Esophagus muscularis mucosa (tissue), 4 donors: ENCODE measurements around the gene LILRA2. TPM values are rescaled to one million over a fixed set of nuclear protein-coding genes. Genes with fewer than 3 reads are reported as not detected.
"Not testable (repeated sequence)": the region's sequence is repeated elsewhere in the genome, so short reads cannot be mapped to it uniquely, and the experiment has no call there.

Source experiments
- DNase-seq: peaks from one replicate; pipeline ENCODE4 v3.0.0-alpha.2; 2017; ENCODE audit errors: extremely low spot score
- H3K27ac ChIP-seq, 4 donors: fragments of 200-600 bp; sonication (generic); replicated peaks in 1 of 4; 1 replicate in 3 of 4; 2 replicates in 1 of 4; pipeline ENCODE4 v1.5.1; 2016 to 2019; ENCODE audit warnings: mild to moderate bottlenecking in 1 of 4
- H3K27me3 ChIP-seq, 4 donors: fragments of 200-600 bp; sonication (generic); one replicate each; pipeline versions ENCODE4 v1.5.1 to v1.6.0; 2016 to 2019
- H3K36me3 ChIP-seq, 4 donors: fragments of 200-600 bp; sonication (generic); one replicate each; pipeline ENCODE4 v1.5.1; 2016 to 2019
- H3K4me1 ChIP-seq, 4 donors: fragments of 200-600 bp; sonication (generic); one replicate each; pipeline ENCODE4 v1.5.1; 2016 to 2019
- H3K4me3 ChIP-seq, 4 donors: fragments of 200-600 bp; sonication (generic); 1 replicate in 2 of 4; 2 replicates in 2 of 4; pipeline ENCODE4 v1.5.1; 2016 to 2019; ENCODE audit warnings: mild to moderate bottlenecking in 4 of 4, moderate library complexity in 1 of 4
- H3K9me3 ChIP-seq, 4 donors: fragments of 200-600 bp; sonication (generic); 1 replicate in 3 of 4; 2 replicates in 1 of 4; pipeline ENCODE4 v1.5.1; 2016 to 2019
- CTCF ChIP-seq, 3 experiments: fragments of 200-600 bp in 2 of 3; fragments of 450-650 bp in 1 of 3; sonication (generic) in 2 of 3; IDR thresholded peaks; one replicate each; pipeline ENCODE4 v1.5.1; 2017 to 2019; ENCODE audit warnings: antibody characterized with exemption in 3 of 3, mild to moderate bottlenecking in 2 of 3, moderate library complexity in 1 of 3
- EP300 ChIP-seq: sonication (generic); formaldehyde crosslinking; IDR thresholded peaks from one replicate; pipeline ENCODE4 v1.6.1; 2017; ENCODE audit warnings: antibody characterized with exemption
- POLR2A ChIP-seq: fragments of 450-650 bp; IDR thresholded peaks from one replicate; pipeline ENCODE4 v1.6.1; 2017; ENCODE audit warnings: antibody characterized with exemption, moderate library complexity, mild to moderate bottlenecking, low read depth
- POLR2AphosphoS5 ChIP-seq, 2 donors: sonication (generic); formaldehyde crosslinking; IDR thresholded peaks; one replicate each; pipeline ENCODE4 v1.6.1; 2017; ENCODE audit warnings: antibody characterized with exemption in 2 of 2
- WGBS: methylation state at CpG from one replicate; pipeline ENCODE4 v1.1.5; 2018; 5-methylcytosine and 5-hydroxymethylcytosine counted together
- intact Hi-C: fragments of 100-400 bp; cut with DNase I; formaldehyde crosslinking; loops from one replicate; pipeline ENCODE4 v1.15.1; 2023
- total RNA-seq, 4 donors: library from RNA; depleted of rRNA; stranded (reverse); fragments of >200 nt; gene quantifications; one replicate each; pipeline versions ENCODE4 v1.1.0 to v1.2.1, GENCODE V29; 2016

Gene LILRA2
- total RNA-seq, 4 donors from 2014 or later: 0.83 to 4.6 (median 2.3) TPM

GRCh38 chr19:54560881-54561385 lies 12.7 kb upstream of the LILRA2 start:
- H3K27me3 ChIP-seq: peaks cover 0 to 48% (median 0%) of the 10 kb centered on the region in 4 donors
- peak; percentile 79 for DNase-seq
- no peaks in the 10 kb centered on the region for H3K36me3 ChIP-seq
- H3K4me3 ChIP-seq: no peak overlapping the region
- no peak overlapping the region for H3K27ac ChIP-seq
- intact Hi-C loops: no loop called here
- no peak for TF ChIP-seq EP300
- no peak for TF ChIP-seq POLR2AphosphoS5 (IDR thresholded peaks at IDR 0.05)
- TF ChIP-seq CTCF (IDR thresholded peaks at IDR 0.05): no peak
- no peak for TF ChIP-seq POLR2A
- H3K4me1 ChIP-seq: no peaks in the 10 kb centered on the region
- 85% methylated on average over 11 of the region's 11 CpGs for WGBS
- H3K9me3 ChIP-seq: no peaks in the 10 kb centered on the region

- Histone ChIP-seq H3K27ac (no peak overlapping the region), H3K36me3 (no peaks in the 10 kb centered on the region), H3K9me3 (no peaks in the 10 kb centered on the region), H3K4me1 (no peaks in the 10 kb centered on the region), H3K4me3 (no peak overlapping the region), H3K27me3 (peaks cover 0 to 50% (median 0%) of the 10 kb centered on the region in 4 donors)
- TF ChIP-seq POLR2AphosphoS5 (IDR thresholded peaks at IDR 0.05) (no peak), CTCF (IDR thresholded peaks at IDR 0.05) (no peak), EP300 (no peak), POLR2A (no peak)
- peak; percentile 42 for DNase-seq
- intact Hi-C loops: no loop called here
- 74% methylated on average over 14 of the region's 14 CpGs for WGBS
Observed at GRCh38 chr19:54561840-54562239, 11.8 kb upstream of the LILRA2 start.

GRCh38 chr19:54563206-54563605 lies 10.4 kb upstream of the LILRA2 start:
- 87% methylated on average over 6 of the region's 6 CpGs for WGBS
- H3K4me3 ChIP-seq, H3K27ac ChIP-seq, H3K9me3 ChIP-seq, DNase-seq, H3K36me3 ChIP-seq, H3K4me1 ChIP-seq, intact Hi-C loops: not testable (repeated sequence)
- H3K27me3 ChIP-seq: peaks cover 0 to 44% (median 0%) of the 10 kb centered on the region in 4 donors

- WGBS: 72% methylated on average over 3 of the region's 3 CpGs
- intact Hi-C loops: no loop called here
- Histone ChIP-seq H3K27me3 (peaks cover 0 to 28% (median 0%) of the 10 kb centered on the region in 4 donors), H3K27ac (no peak overlapping the region), H3K4me1 (no peaks in the 10 kb centered on the region), H3K36me3 (no peaks in the 10 kb centered on the region), H3K4me3 (no peak overlapping the region), H3K9me3 (no peaks in the 10 kb centered on the region)
- DNase-seq: peak; percentile 78
- TF ChIP-seq POLR2AphosphoS5 (IDR thresholded peaks at IDR 0.05) (no peak), POLR2A (no peak), CTCF (IDR thresholded peaks at IDR 0.05) (no peak), EP300 (no peak)
Observed at GRCh38 chr19:54570316-54570715, 3.3 kb upstream of the LILRA2 start.

- H3K4me1 ChIP-seq, intact Hi-C loops, H3K4me3 ChIP-seq, H3K36me3 ChIP-seq, H3K27ac ChIP-seq, H3K9me3 ChIP-seq: not testable (repeated sequence)
- WGBS: 53% methylated on average over 13 of the region's 17 CpGs
- H3K27me3 ChIP-seq: peaks cover 0 to 40% (median 0%) of the 10 kb centered on the region in 4 donors
- DNase-seq: peak; percentile 80
Observed at GRCh38 chr19:54571715-54572615, 1.6 kb upstream of the LILRA2 start.
